Activated T-helper 1 cell treated with anti-CD3 and anti-CD28 coated beads, Interleukin-12 subunit alpha, Interleukin-12 subunit beta, Interleukin-2, Interleukin-4 antibody, amounts not matched to agents 30 ng/mL and 10 ng/mL and 1 ng/mL, durations not matched to agents 14 hours and 24 hours and 36 hours (primary cell): ENCODE measurements around the gene C1QTNF1. TPM values are rescaled to one million over a fixed set of nuclear protein-coding genes. Genes with fewer than 3 reads are reported as not detected.
"Not testable (repeated sequence)": the region's sequence is repeated elsewhere in the genome, so short reads cannot be mapped to it uniquely, and the experiment has no call there.

Source experiments
- DNase-seq: peaks from one replicate; pipeline ENCODE4 v3.0.0; 2021; ENCODE audit warnings: low spot score
- H3K27ac Mint-ChIP-seq: one replicate; pipeline ENCODE4 v1.8.0; 2021; ENCODE audit warnings: mild to moderate bottlenecking, mixed read lengths
- H3K27me3 Mint-ChIP-seq: one replicate; pipeline ENCODE4 v1.8.0; 2022; ENCODE audit warnings: mild to moderate bottlenecking, moderate library complexity, mixed read lengths; ENCODE audit not compliant: insufficient read depth
- H3K36me3 Mint-ChIP-seq: one replicate; pipeline ENCODE4 v1.8.0; 2021; ENCODE audit warnings: low read depth, mixed read lengths
- H3K4me1 Mint-ChIP-seq: one replicate; pipeline ENCODE4 v1.8.0; 2021; ENCODE audit warnings: low read depth, mixed read lengths
- H3K4me3 Mint-ChIP-seq: one replicate; pipeline ENCODE4 v1.8.0; 2021; ENCODE audit warnings: mild to moderate bottlenecking, moderate library complexity, mixed read lengths
- H3K9me3 Mint-ChIP-seq: one replicate; pipeline ENCODE4 v1.8.0; 2021; ENCODE audit warnings: mixed read lengths
- intact Hi-C: fragments of 100-400 bp; cut with micrococcal nuclease; formaldehyde crosslinking; loops from one replicate; pipeline ENCODE4 v1.15.1; 2024
- total RNA-seq: library from RNA; stranded (reverse); gene quantifications from 2 replicates; pipeline ENCODE4 v1.2.3, GENCODE V29; 2022

C1QTNF1 gene
- total RNA-seq, 1 donor from 2014 or later, result not detected

GRCh38 chr17:79057737-79058385 lies 33.9 kb downstream of the C1QTNF1 start:
- Mint-ChIP-seq H3K27ac (no peak overlapping the region), H3K4me1 (no peaks in the 10 kb centered on the region), H3K4me3 (no peak overlapping the region), H3K9me3 (peaks cover 14% of the 10 kb centered on the region), H3K27me3 (peaks cover 7% of the 10 kb centered on the region), H3K36me3 (no peaks in the 10 kb centered on the region)
- no peak for DNase-seq
- intact Hi-C loops, result no loop called here

GRCh38 chr17:79062691-79063090 lies 38.7 kb downstream of the C1QTNF1 start:
- Mint-ChIP-seq H3K27ac (no peak overlapping the region), H3K4me3 (no peak overlapping the region), H3K4me1 (peaks cover 5% of the 10 kb centered on the region), H3K27me3 (peaks cover 13% of the 10 kb centered on the region), H3K36me3 (no peaks in the 10 kb centered on the region), H3K9me3 (no peaks in the 10 kb centered on the region)
- DNase-seq, result no peak
- intact Hi-C loops, result no loop called here

DNA sequence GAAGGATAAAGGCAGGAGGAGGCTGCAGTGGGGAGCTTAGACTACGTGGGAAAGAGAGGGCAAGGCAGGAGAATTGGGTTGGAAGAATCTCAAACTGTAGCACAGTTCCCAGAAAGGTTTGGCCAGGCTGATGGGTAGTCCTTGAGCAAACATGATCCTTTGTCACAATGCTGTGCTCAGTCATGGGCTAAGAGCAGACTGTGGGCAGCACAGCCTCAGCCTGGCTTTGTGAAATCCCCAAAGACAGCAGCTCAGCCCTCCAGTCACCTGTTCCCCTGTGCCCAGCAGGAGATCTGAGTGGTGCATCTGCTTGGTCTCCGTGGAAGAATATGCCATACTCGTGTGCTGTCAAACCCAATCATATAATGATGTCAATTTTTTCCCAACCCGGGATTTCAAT lies 40.1 kb downstream of the C1QTNF1 start:
- no peak for DNase-seq
- Mint-ChIP-seq H3K4me3 (no peak overlapping the region), H3K27ac (no peak overlapping the region), H3K27me3 (peaks cover 7% of the 10 kb centered on the region), H3K36me3 (no peaks in the 10 kb centered on the region), H3K9me3 (no peaks in the 10 kb centered on the region), H3K4me1 (peaks cover 5% of the 10 kb centered on the region)
- intact Hi-C loops, result no loop called here

DNA sequence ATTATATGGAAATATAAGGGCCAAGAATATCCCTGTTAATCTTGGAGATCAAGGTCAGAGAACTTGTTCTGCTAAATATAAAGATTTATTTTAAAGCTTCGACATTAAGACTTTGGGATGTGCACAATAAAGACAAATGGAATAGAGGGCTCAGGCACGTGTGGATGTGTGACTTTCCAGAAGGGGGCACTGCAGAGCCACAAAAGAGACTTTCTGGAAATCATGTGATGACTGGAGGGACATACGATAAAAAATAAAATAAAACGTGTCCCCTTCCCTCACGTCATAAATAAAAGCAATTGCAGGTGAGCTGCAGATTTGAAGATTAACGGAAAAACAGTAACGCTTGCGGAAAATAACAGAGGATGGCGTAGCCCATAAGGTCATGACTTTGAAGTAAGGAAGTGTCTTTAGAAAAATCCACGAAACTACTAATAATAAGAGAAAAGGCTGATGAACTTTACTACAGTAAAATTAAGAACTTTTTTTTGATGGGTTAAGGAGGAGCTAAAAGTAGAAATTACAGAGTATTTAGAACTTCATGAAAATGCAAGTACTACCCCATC lies 41.2 kb downstream of the C1QTNF1 start:
- intact Hi-C loops, result loop anchor here (1.0 kb wide), 1 partner anchor 326 kb away; no protein-coding TSS in a partner anchor
- Mint-ChIP-seq H3K27ac (no peak overlapping the region), H3K4me1 (peaks cover 5% of the 10 kb centered on the region), H3K36me3 (no peaks in the 10 kb centered on the region), H3K27me3 (peaks cover 9% of the 10 kb centered on the region), H3K9me3 (no peaks in the 10 kb centered on the region), H3K4me3 (no peak overlapping the region)
- peak; percentile 28 for DNase-seq

DNA sequence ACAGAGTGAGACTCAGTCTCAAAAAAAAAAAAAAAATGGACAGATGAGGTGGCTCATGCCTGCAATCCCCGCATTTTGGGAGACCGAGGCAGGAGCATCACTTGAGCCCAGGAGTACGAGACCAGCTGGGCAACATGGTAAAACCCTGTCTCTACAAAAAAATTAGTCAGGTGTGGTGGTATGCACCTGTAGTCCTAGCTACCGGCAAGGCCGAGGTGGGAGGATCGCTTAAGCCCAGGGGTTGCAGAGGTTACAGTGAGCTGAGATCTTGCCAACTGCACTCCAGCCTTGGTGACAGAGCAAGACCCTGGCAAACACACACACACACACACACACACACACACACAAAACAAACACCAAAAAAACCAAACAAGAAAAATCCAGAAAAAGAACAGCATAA lies 43.0 kb downstream of the C1QTNF1 start:
- H3K27me3 Mint-ChIP-seq, result peaks cover 9% of the 10 kb centered on the region
- DNase-seq, result no peak
- no peaks in the 10 kb centered on the region for H3K9me3 Mint-ChIP-seq
- no peaks in the 10 kb centered on the region for H3K36me3 Mint-ChIP-seq
- peaks cover 5% of the 10 kb centered on the region for H3K4me1 Mint-ChIP-seq
- H3K27ac Mint-ChIP-seq, result no peak overlapping the region
- intact Hi-C loops, result no loop called here
- no peak overlapping the region for H3K4me3 Mint-ChIP-seq

- Mint-ChIP-seq H3K4me1 (peaks cover 3% of the 10 kb centered on the region), H3K27me3 (peaks cover 8% of the 10 kb centered on the region), H3K27ac (no peak overlapping the region), H3K9me3 (no peaks in the 10 kb centered on the region), H3K36me3 (no peaks in the 10 kb centered on the region), H3K4me3 (no peak overlapping the region)
- no peak for DNase-seq
- intact Hi-C loops, result loop anchor here (5.0 kb wide), 1 partner anchor 58 kb away; no protein-coding TSS in a partner anchor
Observed at GRCh38 chr17:79070266-79070880, 46.4 kb downstream of the C1QTNF1 start.

- Mint-ChIP-seq H3K9me3 (no peaks in the 10 kb centered on the region), H3K4me1 (peaks cover 10% of the 10 kb centered on the region), H3K36me3 (no peaks in the 10 kb centered on the region), H3K4me3 (no peak overlapping the region), H3K27ac (no peak overlapping the region), H3K27me3 (peaks cover 6% of the 10 kb centered on the region)
- intact Hi-C loops, result loop anchor here (5.0 kb wide), 1 partner anchor 59 kb away; no protein-coding TSS in a partner anchor
- DNase-seq, result no peak
Observed at GRCh38 chr17:79071161-79071740, 47.3 kb downstream of the C1QTNF1 start.

- H3K27ac Mint-ChIP-seq, result no peak overlapping the region
- H3K9me3 Mint-ChIP-seq, result no peaks in the 10 kb centered on the region
- H3K27me3 Mint-ChIP-seq, result peaks cover 2% of the 10 kb centered on the region
- intact Hi-C loops, result loop anchor here (5.0 kb wide), 1 partner anchor 60 kb away; no protein-coding TSS in a partner anchor
- no peak for DNase-seq
- no peak overlapping the region for H3K4me3 Mint-ChIP-seq
- H3K4me1 Mint-ChIP-seq, result peaks cover 10% of the 10 kb centered on the region
- H3K36me3 Mint-ChIP-seq, result no peaks in the 10 kb centered on the region
Observed at GRCh38 chr17:79072544-79072943, 48.6 kb downstream of the C1QTNF1 start.

- no peaks in the 10 kb centered on the region for H3K9me3 Mint-ChIP-seq
- intact Hi-C loops, result loop anchor here (5.0 kb wide), 1 partner anchor 61 kb away; no protein-coding TSS in a partner anchor
- H3K27me3 Mint-ChIP-seq, result peaks cover 2% of the 10 kb centered on the region
- no peaks in the 10 kb centered on the region for H3K36me3 Mint-ChIP-seq
- H3K27ac Mint-ChIP-seq, result no peak overlapping the region
- H3K4me1 Mint-ChIP-seq, result peaks cover 10% of the 10 kb centered on the region
- H3K4me3 Mint-ChIP-seq, result no peak overlapping the region
- no peak for DNase-seq
Observed at GRCh38 chr17:79073016-79073705, 49.2 kb downstream of the C1QTNF1 start.

- Mint-ChIP-seq H3K27ac (no peak overlapping the region), H3K36me3 (no peaks in the 10 kb centered on the region), H3K27me3 (peaks cover 2% of the 10 kb centered on the region), H3K4me1 (peaks cover 10% of the 10 kb centered on the region), H3K4me3 (no peak overlapping the region), H3K9me3 (no peaks in the 10 kb centered on the region)
- no peak for DNase-seq
- intact Hi-C loops, result loop anchor here (5.0 kb wide), 1 partner anchor 61 kb away; no protein-coding TSS in a partner anchor
Observed at GRCh38 chr17:79073706-79074088, 49.7 kb downstream of the C1QTNF1 start.

GRCh38 chr17:79074121-79074648 lies 50.2 kb downstream of the C1QTNF1 start:
- peak overlapping the region; percentile 52 for H3K27ac Mint-ChIP-seq
- not testable (repeated sequence) for H3K4me1 Mint-ChIP-seq, H3K27me3 Mint-ChIP-seq, H3K36me3 Mint-ChIP-seq, H3K9me3 Mint-ChIP-seq, DNase-seq
- peak overlapping the region; percentile 70 for H3K4me3 Mint-ChIP-seq
- intact Hi-C loops, result loop anchor here (5.0 kb wide), 1 partner anchor 62 kb away; no protein-coding TSS in a partner anchor

DNA sequence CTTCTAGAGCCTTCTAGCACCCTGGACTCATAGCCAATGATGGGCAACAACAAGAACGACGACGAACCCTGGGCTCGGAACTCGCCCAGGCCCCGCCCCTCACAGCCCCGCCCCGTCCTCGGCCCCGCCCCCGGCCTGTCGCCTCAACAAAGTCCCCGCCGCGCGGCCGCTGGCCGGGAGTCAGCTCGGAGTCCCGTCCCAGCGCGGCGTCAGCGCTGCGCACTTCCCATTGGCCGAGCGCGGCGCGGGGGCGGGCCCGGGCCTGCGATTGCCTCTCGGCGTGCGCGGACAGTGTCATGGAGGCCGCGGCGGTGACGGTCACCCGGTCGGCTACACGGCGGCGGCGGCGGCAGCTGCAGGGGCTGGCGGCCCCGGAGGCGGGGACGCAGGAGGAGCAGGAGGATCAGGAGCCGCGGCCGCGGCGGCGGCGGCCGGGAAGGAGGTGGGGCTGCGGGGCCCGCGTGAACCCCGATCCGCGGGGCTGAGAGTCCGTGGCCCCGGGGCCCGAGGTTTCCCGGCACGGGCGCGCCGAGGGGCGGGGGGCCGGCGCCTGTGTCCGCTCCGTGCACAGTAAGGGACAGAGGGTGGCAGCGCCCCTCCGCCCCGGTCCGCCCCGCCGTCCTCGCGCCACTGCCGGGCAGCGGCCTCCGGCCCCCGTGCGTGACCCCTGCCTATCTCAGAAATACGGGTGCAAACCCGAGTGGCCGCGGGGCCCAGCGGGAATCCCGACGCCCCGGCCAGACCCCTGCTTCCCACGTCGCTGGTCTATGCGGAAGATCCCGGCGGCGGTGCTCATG lies 50.9 kb downstream of the C1QTNF1 start, which contains the start of gene ENGASE:
TSS of gene ENGASE (plus strand) at position 176 of the 797 bp plus-strand sequence. CDS start at position 297, 121 bp downstream.
- Mint-ChIP-seq H3K27ac (peak within 1 kb of the TSS; percentile 83), H3K27me3 (no peaks in the 10 kb centered on the region), H3K4me3 (peak within 1 kb of the TSS; percentile 92), H3K4me1 (peaks cover 10% of the 10 kb centered on the region), H3K36me3 (peaks cover 7% of the 10 kb centered on the region), H3K9me3 (no peaks in the 10 kb centered on the region)
- peak; percentile 93 for DNase-seq
- intact Hi-C loops, result loop anchor here (5.0 kb wide), 1 partner anchor 63 kb away; no protein-coding TSS in a partner anchor
